T-helper 2 cell treated with Interferon-gamma antibody and Interleukin-4, amounts not matched to agents 5 μg/mL and 100 μg/mL, for 36 hours (primary cell): ENCODE data around the gene SPC24.
"Not testable (repeated sequence)": the region's sequence is repeated elsewhere in the genome, so short reads cannot be mapped to it uniquely, and the experiment has no call there.

Experiments used
- DNase-seq: peaks from one replicate; pipeline ENCODE4 v3.0.0; 2021; ENCODE audit warnings: low spot score
- H3K27ac Mint-ChIP-seq: one replicate; pipeline ENCODE4 v1.8.0; 2021; ENCODE audit warnings: mild to moderate bottlenecking, mixed read lengths
- H3K27me3 Mint-ChIP-seq: one replicate; pipeline ENCODE4 v1.8.0; 2021; ENCODE audit warnings: low read depth, mixed read lengths
- H3K36me3 Mint-ChIP-seq: one replicate; pipeline ENCODE4 v1.8.0; 2021; ENCODE audit warnings: low read depth, mixed read lengths
- H3K4me1 Mint-ChIP-seq: one replicate; pipeline ENCODE4 v1.8.0; 2021; ENCODE audit warnings: low read depth, mixed read lengths
- H3K4me3 Mint-ChIP-seq: one replicate; pipeline ENCODE4 v1.8.0; 2022; ENCODE audit warnings: mild to moderate bottlenecking, moderate library complexity, mixed read lengths
- H3K9me3 Mint-ChIP-seq: one replicate; pipeline ENCODE4 v1.8.0; 2021; ENCODE audit warnings: mixed read lengths

The SPC24 gene

GRCh38 chr19:11138601-11139300 lies 16.8 kb downstream of the SPC24 start:
- Mint-ChIP-seq H3K4me3 (no peak overlapping the region), H3K4me1 (peaks cover 10% of the 10 kb centered on the region), H3K27me3 (no peaks in the 10 kb centered on the region), H3K36me3 (peaks cover 3% of the 10 kb centered on the region), H3K9me3 (no peaks in the 10 kb centered on the region), H3K27ac (no peak overlapping the region)
- no peak for DNase-seq

GRCh38 chr19:11137542-11138384 lies 17.8 kb downstream of the SPC24 start:
- peaks cover 10% of the 10 kb centered on the region for H3K36me3 Mint-ChIP-seq
- no peaks in the 10 kb centered on the region for H3K27me3 Mint-ChIP-seq
- H3K4me1 Mint-ChIP-seq, result peaks cover 10% of the 10 kb centered on the region
- H3K9me3 Mint-ChIP-seq, result no peaks in the 10 kb centered on the region
- DNase-seq, result peak; percentile 33
- peak overlapping the region; percentile 79 for H3K4me3 Mint-ChIP-seq
- H3K27ac Mint-ChIP-seq, result peak overlapping the region; percentile 52

DNA sequence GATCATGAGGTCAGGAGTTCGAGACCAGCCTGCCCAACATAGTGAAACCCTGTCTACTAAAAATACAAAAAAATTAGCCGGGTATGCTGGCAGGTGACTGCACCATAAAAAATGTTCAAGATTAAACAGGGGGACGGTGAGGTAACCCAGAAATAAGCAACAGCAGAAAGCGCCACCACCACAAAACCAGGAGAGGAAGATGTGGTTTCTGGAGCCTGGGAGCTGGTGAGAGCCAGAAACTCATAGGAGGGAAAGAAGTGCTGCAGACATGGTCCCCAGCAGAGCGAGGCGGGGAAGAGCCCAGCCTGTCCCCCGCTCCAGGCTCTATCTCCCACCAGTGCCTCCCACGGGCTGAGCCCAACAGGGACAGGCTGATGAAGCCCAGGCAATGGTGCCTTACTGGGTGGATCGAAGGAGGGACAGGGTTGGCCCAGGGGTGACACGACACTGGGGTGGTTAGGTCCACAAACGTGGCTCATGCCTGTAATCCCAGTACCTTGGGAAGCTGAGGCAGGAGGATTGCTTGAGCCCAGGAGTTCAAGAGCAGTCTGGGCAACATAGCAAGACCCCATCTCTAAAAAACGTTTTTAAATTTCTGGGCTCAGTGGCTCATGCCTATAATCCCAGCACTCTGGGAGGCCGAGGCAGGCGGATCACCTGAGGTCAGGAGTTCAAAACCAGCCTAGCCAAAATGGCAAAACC lies 19.0 kb downstream of the SPC24 start:
- DNase-seq, result no peak
- no peaks in the 10 kb centered on the region for H3K27me3 Mint-ChIP-seq
- H3K4me1 Mint-ChIP-seq, result peaks cover 10% of the 10 kb centered on the region
- peaks cover 18% of the 10 kb centered on the region for H3K36me3 Mint-ChIP-seq
- H3K9me3 Mint-ChIP-seq, result no peaks in the 10 kb centered on the region
- H3K27ac Mint-ChIP-seq, result no peak overlapping the region
- H3K4me3 Mint-ChIP-seq, result no peak overlapping the region

DNA sequence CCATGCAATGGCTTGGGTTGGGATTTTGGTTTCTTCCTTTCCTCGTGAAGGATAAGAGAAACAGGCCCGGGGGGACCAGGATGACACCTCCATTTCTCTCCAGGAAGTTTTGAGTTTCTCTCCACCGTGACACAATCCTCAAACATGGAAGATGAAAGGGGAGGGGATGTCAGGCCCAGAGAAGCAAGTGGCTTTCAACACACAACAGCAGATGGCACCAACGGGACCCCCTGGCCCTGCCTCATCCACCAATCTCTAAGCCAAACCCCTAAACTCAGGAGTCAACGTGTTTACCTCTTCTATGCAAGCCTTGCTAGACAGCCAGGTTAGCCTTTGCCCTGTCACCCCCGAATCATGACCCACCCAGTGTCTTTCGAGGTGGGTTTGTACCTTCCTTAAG lies 24.1 kb downstream of the SPC24 start:
- DNase-seq, result no peak
- H3K4me3 Mint-ChIP-seq, result no peak overlapping the region
- peaks cover 49% of the 10 kb centered on the region for H3K36me3 Mint-ChIP-seq
- H3K27ac Mint-ChIP-seq, result no peak overlapping the region
- H3K9me3 Mint-ChIP-seq, result no peaks in the 10 kb centered on the region
- peaks cover 2% of the 10 kb centered on the region for H3K4me1 Mint-ChIP-seq
- H3K27me3 Mint-ChIP-seq, result no peaks in the 10 kb centered on the region

DNA sequence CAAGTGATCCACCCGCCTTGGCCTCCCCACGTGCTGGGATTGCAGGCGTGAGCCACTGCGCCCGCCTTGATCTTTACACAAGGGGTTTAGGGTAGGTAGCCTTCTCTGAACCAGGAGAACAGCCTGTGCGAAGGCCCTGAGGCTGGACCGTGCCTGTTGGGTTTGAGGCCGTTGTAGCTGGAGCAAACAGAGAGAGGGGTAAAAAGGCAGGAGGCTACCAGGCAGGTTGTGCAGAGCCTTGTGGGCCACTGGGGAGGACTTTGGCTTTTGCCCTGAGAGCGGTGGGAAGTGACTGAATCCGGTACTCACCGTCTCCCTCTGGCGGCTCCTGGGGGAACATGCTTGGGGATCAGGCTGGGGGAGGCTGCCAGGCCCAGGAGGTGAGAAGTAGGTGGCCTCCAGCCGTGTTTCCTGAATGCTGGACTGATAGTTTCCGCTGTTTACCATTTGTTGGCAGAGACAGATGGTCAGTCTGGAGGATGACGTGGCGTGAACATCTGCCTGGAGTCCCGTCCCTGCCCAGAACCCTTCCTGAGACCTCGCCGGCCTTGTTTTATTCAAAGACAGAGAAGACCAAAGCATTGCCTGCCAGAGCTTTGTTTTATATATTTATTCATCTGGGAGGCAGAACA lies 24.6 kb downstream of the SPC24 start:
- H3K4me1 Mint-ChIP-seq, result peaks cover 2% of the 10 kb centered on the region
- H3K4me3 Mint-ChIP-seq, result no peak overlapping the region
- peak; percentile 51 for DNase-seq
- H3K27ac Mint-ChIP-seq, result no peak overlapping the region
- no peaks in the 10 kb centered on the region for H3K9me3 Mint-ChIP-seq
- H3K27me3 Mint-ChIP-seq, result no peaks in the 10 kb centered on the region
- H3K36me3 Mint-ChIP-seq, result peaks cover 54% of the 10 kb centered on the region

- no peak for DNase-seq
- no peak overlapping the region for H3K4me3 Mint-ChIP-seq
- H3K27me3 Mint-ChIP-seq, result no peaks in the 10 kb centered on the region
- no peak overlapping the region for H3K27ac Mint-ChIP-seq
- peaks cover 57% of the 10 kb centered on the region for H3K36me3 Mint-ChIP-seq
- no peaks in the 10 kb centered on the region for H3K9me3 Mint-ChIP-seq
- peaks cover 2% of the 10 kb centered on the region for H3K4me1 Mint-ChIP-seq
Measured at GRCh38 chr19:11127905-11128304, 27.7 kb downstream of the SPC24 start.

GRCh38 chr19:11125994-11126685 lies 29.4 kb downstream of the SPC24 start:
- Mint-ChIP-seq H3K4me1 (peaks cover 2% of the 10 kb centered on the region), H3K36me3 (peaks cover 50% of the 10 kb centered on the region), H3K4me3 (no peak overlapping the region), H3K9me3 (no peaks in the 10 kb centered on the region), H3K27me3 (no peaks in the 10 kb centered on the region), H3K27ac (no peak overlapping the region)
- peak; percentile 49 for DNase-seq

GRCh38 chr19:11124157-11124556 lies 31.4 kb downstream of the SPC24 start:
- DNase-seq, H3K27me3 Mint-ChIP-seq, H3K27ac Mint-ChIP-seq, H3K4me1 Mint-ChIP-seq, H3K9me3 Mint-ChIP-seq, H3K4me3 Mint-ChIP-seq: not testable (repeated sequence)
- H3K36me3 Mint-ChIP-seq, result peaks cover 53% of the 10 kb centered on the region

- Mint-ChIP-seq H3K27me3 (no peaks in the 10 kb centered on the region), H3K36me3 (peaks cover 58% of the 10 kb centered on the region), H3K4me1 (peaks cover 2% of the 10 kb centered on the region), H3K27ac (no peak overlapping the region), H3K9me3 (no peaks in the 10 kb centered on the region), H3K4me3 (no peak overlapping the region)
- no peak for DNase-seq
Measured at GRCh38 chr19:11123114-11123513, 32.5 kb downstream of the SPC24 start.

DNA sequence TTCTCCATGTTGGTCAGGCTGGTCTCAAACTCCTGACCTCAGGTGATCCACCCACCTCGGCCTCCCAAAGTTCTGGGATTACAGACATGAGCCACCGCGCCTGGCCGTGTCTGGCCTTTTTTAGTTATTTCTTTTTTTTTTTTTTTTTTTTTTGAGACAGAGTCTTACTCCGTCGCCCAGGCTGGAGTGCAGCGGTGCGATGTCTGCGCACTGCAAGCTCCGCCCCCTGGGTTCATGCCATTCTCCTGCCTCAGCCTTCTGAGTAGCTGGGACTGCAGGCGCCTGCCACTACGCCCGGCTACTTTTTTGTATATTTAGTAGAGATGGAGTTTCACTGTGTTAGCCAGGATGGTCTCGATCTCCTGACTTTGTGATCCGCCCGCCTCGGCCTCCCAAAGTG lies 33.6 kb downstream of the SPC24 start:
- not testable (repeated sequence) for H3K4me1 Mint-ChIP-seq, H3K27me3 Mint-ChIP-seq, DNase-seq, H3K9me3 Mint-ChIP-seq, H3K4me3 Mint-ChIP-seq, H3K27ac Mint-ChIP-seq
- peaks cover 59% of the 10 kb centered on the region for H3K36me3 Mint-ChIP-seq

- Mint-ChIP-seq H3K4me1 (no peaks in the 10 kb centered on the region), H3K9me3 (no peaks in the 10 kb centered on the region), H3K27ac (no peak overlapping the region), H3K36me3 (peaks cover 73% of the 10 kb centered on the region), H3K4me3 (no peak overlapping the region), H3K27me3 (no peaks in the 10 kb centered on the region)
- no peak for DNase-seq
Measured at GRCh38 chr19:11116507-11116906, 39.1 kb downstream of the SPC24 start.

- Mint-ChIP-seq H3K4me1 (no peaks in the 10 kb centered on the region), H3K36me3 (peaks cover 74% of the 10 kb centered on the region), H3K4me3 (no peak overlapping the region), H3K27ac (no peak overlapping the region), H3K9me3 (no peaks in the 10 kb centered on the region), H3K27me3 (no peaks in the 10 kb centered on the region)
- DNase-seq, result no peak
Measured at GRCh38 chr19:11115895-11116446, 39.6 kb downstream of the SPC24 start.

DNA sequence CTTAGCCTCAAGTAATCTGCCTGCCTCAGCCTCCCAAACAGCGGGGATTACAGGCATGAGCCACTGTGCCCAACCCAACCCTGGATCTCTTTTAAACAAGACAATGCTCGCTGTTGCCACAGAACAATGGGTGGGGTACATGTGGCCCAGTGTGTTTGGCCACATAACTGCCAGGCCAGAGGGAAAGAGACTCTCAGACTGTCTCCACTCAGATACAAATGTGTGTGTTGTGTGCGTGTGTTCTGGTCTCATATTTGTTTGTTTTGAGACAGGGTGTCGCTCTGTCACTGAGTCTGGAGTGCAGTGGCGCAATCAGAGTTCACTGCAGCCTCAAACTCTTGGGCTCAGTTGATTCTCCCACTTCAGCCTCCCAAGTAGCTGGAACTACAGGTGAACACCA lies 40.5 kb downstream of the SPC24 start:
- H3K4me1 Mint-ChIP-seq, result no peaks in the 10 kb centered on the region
- no peak overlapping the region for H3K4me3 Mint-ChIP-seq
- DNase-seq, result no peak
- peaks cover 70% of the 10 kb centered on the region for H3K36me3 Mint-ChIP-seq
- H3K27ac Mint-ChIP-seq, result no peak overlapping the region
- no peaks in the 10 kb centered on the region for H3K27me3 Mint-ChIP-seq
- H3K9me3 Mint-ChIP-seq, result no peaks in the 10 kb centered on the region
